Right lung (tissue), 10 donors: ENCODE measurements around the gene DEAF1. TPM values are rescaled to one million over a fixed set of nuclear protein-coding genes. Genes with fewer than 3 reads are reported as not detected.
"Not testable (repeated sequence)": the region's sequence is repeated elsewhere in the genome, so short reads cannot be mapped to it uniquely, and the experiment has no call there.

Experiments used
- DNase-seq, 2 donors: peaks; one replicate each; pipeline ENCODE4 v3.0.0-alpha.2; 2013
- long read RNA-seq, 8 donors: transcript quantifications; one replicate each; lab custom pipeline, GENCODE V29; 2026
- polyA plus RNA-seq, 5 donors: library from polyadenylated mRNA; unstranded; fragments of 120-200 nt; gene quantifications; one replicate each; pipeline versions ENCODE4 v1.2.1 to v1.2.3, GENCODE V29; 2013; ENCODE audit warnings: inconsistent platforms in 1 of 5, low replicate concordance in 1 of 5; ENCODE audit not compliant: insufficient read length in 5 of 5, insufficient read depth in 1 of 5

The DEAF1 gene, protein sequence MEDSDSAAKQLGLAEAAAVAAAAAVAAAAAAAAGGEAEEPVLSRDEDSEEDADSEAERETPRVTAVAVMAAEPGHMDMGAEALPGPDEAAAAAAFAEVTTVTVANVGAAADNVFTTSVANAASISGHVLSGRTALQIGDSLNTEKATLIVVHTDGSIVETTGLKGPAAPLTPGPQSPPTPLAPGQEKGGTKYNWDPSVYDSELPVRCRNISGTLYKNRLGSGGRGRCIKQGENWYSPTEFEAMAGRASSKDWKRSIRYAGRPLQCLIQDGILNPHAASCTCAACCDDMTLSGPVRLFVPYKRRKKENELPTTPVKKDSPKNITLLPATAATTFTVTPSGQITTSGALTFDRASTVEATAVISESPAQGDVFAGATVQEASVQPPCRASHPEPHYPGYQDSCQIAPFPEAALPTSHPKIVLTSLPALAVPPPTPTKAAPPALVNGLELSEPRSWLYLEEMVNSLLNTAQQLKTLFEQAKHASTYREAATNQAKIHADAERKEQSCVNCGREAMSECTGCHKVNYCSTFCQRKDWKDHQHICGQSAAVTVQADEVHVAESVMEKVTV
- 10 to 100 TPM; 32.7 to 49.5 (median 37.7) TPM for polyA plus RNA-seq
- long read RNA-seq, donor 1, transcript DEAF1-201 (12 exons, 2,500 nt): major isoform, 14 of 19 reads
- long read RNA-seq, donor 1, partial matches to known transcripts: 0 of 19 reads
- long read RNA-seq, donor 1, other reads (novel, unspliced or antisense): 5 of 19 reads
- long read RNA-seq, donor 2, transcript DEAF1-201 (12 exons, 2,500 nt): major isoform, 7 of 24 reads
- long read RNA-seq, donor 2, partial matches to known transcripts: 0 of 24 reads
- long read RNA-seq, donor 2, other reads (novel, unspliced or antisense): 17 of 24 reads
- long read RNA-seq, donor 3, partial matches to known transcripts: 7 of 8 reads
- long read RNA-seq, donor 3, other reads (novel, unspliced or antisense): 0 of 8 reads
- long read RNA-seq, donor 4, partial matches to known transcripts: 5,979 of 6,298 reads
- long read RNA-seq, donor 4, other reads (novel, unspliced or antisense): 318 of 6,298 reads
- long read RNA-seq, donor 5, partial matches to known transcripts: 8,519 of 8,841 reads
- long read RNA-seq, donor 5, other reads (novel, unspliced or antisense): 319 of 8,841 reads
- long read RNA-seq, donor 6, transcript DEAF1-201 (12 exons, 2,500 nt): major isoform, 10 of 16 reads
- long read RNA-seq, donor 6, partial matches to known transcripts: 0 of 16 reads
- long read RNA-seq, donor 6, other reads (novel, unspliced or antisense): 6 of 16 reads
- long read RNA-seq, donor 7, transcript DEAF1-201 (12 exons, 2,500 nt): major isoform, 11 of 17 reads
- long read RNA-seq, donor 7, partial matches to known transcripts: 6 of 17 reads
- long read RNA-seq, donor 7, other reads (novel, unspliced or antisense): 0 of 17 reads
- long read RNA-seq, donor 8: 0 reads

DNA sequence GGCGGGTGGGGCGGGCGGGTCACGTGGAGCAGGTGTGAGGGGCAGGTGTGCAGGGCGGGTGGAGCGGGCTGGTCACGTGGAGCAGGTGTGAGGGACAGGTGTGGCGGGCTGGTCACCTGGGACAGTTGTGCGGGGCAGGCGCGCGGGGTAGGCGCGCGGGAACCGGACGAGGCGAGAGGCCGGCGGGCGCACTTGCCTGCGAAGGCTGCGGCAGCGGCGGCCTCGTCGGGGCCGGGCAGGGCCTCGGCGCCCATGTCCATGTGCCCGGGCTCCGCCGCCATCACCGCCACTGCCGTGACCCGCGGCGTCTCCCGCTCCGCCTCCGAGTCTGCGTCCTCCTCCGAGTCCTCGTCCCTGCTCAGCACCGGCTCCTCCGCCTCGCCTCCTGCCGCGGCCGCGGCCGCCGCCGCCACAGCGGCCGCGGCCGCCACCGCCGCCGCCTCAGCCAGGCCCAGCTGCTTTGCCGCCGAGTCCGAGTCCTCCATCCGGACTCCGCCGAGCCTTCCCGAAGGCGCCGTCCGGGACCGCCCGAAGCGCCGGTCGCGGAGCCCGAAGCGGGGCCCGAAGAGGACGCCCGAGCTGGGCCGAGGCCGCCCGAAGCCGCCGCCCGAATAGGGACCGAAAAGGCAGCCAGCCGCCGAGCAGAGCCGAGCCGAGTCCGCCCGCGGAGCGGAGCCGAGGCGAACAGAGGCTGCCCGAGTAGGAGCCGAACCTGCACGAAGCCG lies at the start of gene DEAF1:
DEAF1 (minus strand) TSS at position 660 of the 725 bp plus-strand sequence; CDS start at position 485, 175 bp downstream.
- DNase-seq: peak; percentile 98

DNA sequence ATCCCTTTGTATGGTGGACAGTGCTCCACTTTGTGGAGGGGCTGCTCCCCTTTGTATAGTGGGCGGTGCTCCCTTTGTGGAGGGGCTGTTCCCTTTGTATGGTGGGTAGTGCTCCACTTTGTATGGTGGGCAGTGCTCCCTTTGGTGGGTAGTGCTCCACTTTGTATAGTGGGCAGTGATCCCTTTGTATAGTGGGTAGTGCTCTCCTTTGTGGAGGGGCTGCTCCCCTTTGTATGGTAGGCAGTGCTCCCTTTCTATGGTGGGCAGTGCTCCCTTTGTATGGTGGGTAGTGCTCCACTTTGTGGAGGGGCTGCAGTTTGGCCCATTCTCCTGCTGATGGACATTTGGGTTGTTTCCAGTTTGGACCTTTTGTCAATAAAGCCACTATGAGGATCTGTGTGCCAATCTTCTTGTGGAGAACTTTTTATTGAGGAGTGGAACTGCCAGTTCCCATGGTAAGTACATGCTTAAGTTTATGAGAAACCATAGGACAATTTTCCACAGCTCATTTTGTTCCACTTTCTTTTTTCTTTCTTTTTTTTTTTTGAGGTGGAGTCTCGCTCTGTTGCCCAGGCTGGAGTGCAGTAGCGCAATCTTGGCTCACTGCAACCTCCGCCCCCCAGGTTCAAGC lies 47.7 kb upstream of the DEAF1 start:
- no peak for DNase-seq

- DNase-seq: no peak
Observed at GRCh38 chr11:742156-742546, 47.1 kb upstream of the DEAF1 start.

DNA sequence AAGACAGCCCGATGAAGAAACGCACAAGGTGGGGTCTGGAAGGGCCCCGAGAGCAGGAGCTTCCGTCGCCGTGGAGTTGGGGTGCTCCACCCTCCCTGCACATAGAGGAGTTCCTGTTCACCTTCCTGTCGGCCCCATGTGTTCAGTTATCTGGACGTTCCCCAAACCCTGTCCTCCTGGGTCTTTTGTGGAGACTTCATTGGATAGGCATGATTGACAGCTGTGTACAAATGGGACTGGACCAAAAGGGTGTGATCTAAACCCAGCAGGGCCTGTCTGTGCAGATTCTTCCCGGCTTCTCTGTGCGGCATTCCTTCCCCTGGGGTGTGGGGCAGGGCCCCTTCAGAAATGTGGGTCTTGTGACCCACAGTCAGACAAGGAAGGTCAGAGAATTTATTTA lies 42.9 kb upstream of the DEAF1 start:
- DNase-seq: not testable (repeated sequence)

- DNase-seq: no peak
Observed at GRCh38 chr11:737366-737765, 42.3 kb upstream of the DEAF1 start.

DNA sequence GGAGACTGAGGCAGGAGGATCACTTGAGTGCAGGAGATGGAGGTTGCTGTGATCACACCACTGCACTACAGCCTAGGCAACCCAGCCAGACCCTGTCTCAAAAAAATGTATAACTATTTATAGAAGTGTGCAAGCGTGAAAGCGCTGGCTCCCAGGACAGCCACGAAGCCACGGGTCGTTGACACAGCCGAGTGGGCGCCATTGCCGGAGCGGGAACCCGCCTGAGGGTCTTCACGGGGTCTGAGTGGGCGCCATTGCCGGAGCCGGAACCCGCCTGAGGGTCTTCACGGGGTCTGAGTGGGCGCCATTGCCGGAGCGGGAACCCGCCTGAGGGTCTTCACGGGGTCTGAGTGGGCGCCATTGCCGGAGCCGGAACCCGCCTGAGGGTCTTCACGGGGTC lies 39.5 kb upstream of the DEAF1 start:
- not testable (repeated sequence) for DNase-seq

DNA sequence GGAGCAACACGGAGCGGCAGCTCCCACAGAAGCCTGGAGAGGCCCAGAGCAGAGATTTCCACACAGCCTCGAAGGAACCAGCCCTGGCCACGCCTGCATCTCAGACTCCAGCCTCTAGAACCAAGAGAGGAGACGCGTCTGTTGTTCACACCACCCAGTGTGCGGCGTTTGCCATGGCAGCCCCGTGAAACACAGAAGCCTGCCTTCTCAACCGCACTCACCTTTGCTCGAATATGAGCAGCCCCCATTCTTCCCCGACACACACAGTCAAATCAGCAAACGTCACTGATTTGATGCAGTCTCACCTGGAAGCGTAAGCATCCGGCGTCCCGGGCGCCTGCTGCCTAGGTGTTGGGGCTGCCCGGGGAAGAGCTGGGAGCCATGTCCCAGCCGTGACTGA lies 38.0 kb upstream of the DEAF1 start:
- DNase-seq: no peak

DNA sequence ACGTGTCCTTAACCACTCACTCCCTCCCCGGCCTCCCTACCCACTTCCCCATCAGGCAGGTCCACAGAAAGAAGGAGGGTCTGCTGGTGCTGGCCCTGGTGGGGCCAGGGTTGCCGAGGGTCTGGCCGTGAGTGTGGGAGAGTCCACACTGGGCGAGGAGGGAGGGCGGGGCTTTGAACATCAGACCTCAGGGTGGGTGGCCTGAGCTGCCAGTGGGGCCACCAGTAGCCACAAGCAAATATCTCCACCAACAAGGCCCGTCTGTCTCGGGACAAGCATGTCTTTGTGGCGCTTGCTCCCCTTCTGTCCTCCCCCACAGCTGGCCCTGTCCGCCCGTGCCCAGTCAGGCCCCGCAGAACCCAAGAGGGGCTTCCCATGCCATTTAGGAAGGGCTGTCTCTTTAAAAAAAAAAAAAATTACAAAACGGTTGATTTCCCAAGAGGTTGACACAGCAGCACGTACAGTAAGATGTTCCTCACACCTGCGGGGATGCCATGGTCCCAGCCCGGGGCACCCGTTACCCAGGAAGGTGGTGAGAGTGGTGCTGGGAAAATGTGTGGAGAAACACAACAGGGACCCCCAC lies 34.6 kb upstream of the DEAF1 start:
- DNase-seq: no peak

- DNase-seq: no peak
Observed at GRCh38 chr11:728901-729491, 34.0 kb upstream of the DEAF1 start.

GRCh38 chr11:727859-728748 lies 33.1 kb upstream of the DEAF1 start:
- DNase-seq: peak in 1 of 2 donors; percentile 53

DNA sequence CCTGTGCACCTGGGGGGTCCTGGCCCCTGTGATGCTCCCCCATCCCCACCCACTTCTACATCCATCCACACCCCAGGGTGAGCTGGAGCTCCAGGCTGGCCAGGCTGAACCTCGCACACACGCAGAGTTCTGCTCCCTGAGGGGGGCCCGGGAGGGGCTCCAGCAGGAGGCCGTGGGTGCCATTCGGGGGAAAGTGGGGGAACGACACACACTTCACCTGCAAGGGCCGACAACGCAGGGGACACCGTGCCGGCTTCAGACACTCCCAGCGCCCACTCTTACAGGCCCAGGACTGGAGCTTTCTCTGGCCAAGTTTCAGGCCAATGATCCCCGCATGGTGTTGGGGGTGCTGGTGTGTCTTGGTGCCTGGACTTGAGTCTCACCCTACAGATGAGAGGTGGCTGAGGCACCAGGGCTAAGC lies 32.3 kb upstream of the DEAF1 start:
- no peak for DNase-seq

DNA sequence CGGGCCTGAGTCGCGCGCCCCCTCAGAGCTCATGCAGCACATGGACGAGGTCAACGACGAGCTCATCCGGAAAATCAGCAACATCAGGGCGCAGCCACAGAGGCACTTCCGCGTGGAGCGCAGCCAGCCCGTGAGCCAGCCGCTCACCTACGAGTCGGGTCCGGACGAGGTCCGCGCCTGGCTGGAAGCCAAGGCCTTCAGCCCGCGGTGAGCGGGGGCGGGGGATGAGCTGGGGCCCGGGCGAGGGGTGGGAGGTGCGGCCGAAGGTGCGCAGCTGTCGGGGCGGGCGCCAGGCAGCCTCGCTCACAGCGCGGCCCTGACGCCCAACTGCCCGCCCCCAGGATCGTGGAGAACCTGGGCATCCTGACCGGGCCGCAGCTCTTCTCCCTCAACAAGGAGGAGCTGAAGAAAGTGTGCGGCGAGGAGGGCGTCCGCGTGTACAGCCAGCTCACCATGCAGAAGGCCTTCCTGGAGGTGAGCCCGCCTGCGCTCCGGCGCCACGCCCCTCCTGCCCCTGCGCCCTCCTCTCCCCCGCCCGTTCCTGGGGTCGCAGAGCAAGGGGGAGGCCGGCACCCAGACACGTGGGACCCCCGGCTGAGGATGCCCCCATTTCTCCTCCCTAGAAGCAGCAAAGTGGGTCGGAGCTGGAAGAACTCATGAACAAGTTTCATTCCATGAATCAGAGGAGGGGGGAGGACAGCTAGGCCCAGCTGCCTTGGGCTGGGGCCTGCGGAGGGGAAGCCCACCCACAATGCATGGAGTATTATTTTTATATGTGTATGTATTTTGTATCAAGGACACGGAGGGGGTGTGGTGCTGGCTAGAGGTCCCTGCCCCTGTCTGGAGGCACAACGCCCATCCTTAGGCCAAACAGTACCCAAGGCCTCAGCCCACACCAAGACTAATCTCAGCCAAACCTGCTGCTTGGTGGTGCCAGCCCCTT lies 31.5 kb upstream of the DEAF1 start:
- DNase-seq: no peak

DNA sequence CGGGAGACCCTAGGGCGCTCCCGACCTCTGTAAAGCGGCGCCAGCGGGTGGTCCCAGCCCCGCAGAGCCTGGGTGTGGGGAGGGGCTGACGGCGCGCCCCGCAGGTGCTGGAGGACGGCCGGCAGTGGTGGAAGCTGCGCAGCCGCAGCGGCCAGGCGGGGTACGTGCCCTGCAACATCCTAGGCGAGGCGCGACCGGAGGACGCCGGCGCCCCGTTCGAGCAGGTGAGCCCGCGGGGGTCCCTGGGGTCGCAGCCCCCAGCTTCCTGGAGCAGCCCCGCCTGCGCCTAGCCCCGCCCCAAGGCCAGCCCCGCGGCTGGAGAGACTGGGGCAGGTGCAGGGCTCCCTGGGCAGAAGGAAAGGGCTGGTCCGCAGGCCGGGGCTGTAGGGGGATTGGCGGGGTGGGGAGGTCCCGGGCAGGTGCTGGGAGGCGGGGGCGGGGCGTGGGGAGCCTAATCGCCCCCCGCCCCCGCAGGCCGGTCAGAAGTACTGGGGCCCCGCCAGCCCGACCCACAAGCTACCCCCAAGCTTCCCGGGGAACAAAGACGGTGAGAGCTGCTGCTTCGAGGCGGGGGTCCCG lies 30.7 kb upstream of the DEAF1 start:
- no peak for DNase-seq

- no peak for DNase-seq
Observed at GRCh38 chr11:724778-725386, 29.9 kb upstream of the DEAF1 start.

DNA sequence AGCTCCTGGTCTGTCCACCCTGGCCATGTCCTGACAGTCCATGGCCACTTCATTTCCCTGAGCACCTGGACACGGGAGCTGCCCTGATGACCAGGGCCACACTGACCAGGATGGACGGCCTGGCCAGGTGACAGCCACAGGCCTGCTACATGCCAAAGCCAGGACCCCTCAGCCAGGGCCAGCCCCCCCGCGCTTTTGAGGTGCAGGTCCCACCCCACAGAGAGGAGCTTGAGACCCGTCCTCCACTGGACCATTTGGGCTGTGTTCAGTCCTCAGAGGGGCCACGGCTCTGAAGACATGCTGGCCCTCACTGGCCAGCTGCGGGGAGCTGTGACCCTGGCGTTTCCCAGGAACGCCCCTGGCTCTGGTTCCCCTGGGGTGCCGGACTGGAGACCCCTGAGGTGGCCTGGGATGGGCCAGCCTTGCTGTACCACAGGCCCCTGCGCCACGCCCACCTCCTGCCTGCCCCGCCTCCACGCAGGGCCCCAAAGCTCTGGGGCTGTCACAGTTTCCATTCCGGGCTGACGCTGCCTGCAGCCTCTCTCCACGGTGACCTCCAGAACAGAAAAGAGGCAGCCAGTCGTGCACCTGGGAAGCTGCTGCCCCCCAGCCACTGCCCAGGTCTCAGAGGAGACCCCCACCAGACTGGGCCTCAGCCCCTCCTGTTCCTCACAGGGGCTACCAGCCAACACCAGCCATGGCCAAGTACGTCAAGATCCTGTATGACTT lies 29.2 kb upstream of the DEAF1 start:
- DNase-seq: no peak
